Measurements from ENCODE around the gene SEC16A.

SEC16A gene

DNA sequence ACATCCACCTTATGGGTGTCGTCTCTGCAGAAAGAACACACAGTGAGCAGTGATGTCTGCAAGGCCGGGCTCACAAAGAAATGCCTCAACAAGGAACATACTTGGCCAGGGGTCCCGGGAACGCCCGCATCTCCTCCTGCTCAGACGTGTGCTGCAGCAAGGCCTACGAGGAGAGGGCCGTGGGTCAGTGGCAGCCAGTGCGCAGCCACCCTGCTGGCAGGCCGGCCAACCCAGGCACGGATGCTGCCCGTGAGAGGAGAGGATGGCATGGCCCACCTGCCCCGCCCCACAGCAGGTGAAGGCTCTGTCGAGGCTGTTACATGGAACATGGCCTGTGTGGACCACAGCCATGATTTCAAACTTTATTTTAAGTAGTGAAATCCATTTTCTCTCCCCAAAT, 19.3 kb downstream of the SEC16A start:
- no peak for DNase-seq (ENCODE audit: low read depth, low spot score)

- DNase-seq (ENCODE audit: low read depth, low spot score) = no peak
These were observed 20.2 kb downstream of the SEC16A start for GRCh38 chr9:136462664-136463063.

DNA sequence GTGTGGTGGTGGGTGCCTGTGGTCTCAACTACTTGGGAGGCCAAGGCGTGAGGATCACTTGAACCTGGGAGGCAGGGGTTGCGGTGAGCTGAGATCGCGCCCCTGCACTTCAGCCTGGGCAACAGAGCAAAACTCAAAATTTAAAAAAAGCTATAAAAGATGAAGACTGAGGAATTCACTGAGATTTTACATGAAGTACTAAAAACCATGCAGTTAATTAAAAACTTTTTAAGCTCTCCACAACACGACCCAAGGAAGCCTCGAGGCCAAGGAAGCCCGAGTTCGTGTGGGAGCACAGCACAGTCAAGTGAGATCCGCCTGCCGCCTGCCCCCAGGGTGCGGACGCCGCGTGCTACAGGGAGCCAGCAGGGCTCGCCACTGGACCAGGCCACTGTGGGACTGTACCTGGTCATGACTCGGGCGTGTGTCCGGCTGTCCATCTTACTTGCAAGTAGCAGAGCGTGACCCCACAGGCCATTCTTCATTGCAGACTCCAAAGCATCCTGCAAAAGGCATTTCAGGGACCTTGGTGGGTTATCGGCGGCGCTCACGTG, 22.0 kb downstream of the SEC16A start:
- DNase-seq (ENCODE audit: low read depth, low spot score) = no peak

DNA sequence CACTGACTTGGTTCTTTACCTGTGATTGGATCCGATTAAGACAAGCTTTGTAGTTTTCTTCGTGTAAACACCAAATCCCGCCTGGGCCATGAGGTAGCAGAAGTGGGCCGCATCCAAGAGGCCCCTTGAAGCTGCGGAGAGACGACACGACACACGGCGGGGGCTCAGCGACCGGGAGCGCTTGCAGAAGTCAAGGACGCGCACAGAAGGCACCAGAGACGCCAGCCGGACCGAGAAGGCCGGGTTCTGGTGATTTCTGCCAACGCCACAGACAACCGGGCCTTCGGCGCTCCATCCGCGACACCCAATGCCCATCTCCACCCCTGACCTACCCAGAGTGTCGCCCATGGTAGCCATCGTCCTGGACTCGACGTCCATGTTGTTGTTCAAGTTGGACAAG, 23.4 kb downstream of the SEC16A start:
- DNase-seq (ENCODE audit: low read depth, low spot score) = no peak

DNA sequence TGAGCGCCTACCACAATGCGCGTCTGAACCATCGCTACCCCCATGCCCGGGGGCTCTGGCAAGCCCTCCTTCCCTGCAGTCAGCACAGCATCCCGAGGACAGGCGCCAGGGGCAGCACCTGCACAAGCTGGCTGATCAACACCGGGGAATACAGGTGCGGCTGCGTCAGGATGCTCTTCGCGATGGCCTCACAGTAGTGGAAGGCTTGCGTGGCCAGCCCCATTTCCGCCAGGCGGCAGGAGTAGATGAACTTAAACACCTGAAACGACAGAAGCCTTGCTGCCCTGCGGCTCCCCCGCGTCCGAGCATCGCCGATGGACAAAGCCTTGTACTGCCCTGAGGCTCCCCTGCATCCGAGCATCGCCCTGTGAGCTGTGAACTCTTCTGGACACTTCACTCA, 25.5 kb downstream of the SEC16A start:
- DNase-seq (ENCODE audit: low read depth, low spot score) = no peak

DNA sequence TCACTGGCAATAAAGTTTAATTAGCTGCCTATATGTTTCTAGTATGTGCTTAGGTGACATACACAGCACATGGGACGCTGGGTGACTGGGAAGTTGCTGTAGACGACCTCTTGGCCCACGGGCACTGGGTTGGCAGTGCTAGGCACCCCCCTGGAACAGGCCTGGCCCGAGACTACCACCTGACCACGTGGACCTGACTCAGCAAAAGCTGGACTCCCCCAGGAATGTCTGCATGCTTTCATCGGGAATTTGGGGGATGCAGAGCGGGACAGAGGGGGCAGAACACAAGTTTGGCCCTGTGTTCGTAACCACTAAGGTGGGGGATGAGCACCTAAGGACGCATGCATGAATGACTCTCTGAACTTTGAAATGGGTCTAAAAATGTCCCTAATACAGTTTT, 26.6 kb downstream of the SEC16A start:
- DNase-seq (ENCODE audit: low read depth, low spot score) = no peak

GRCh38 chr9:136455043-136456002, 27.5 kb downstream of the SEC16A start:
- no peak for DNase-seq (ENCODE audit: low read depth, low spot score)

DNA sequence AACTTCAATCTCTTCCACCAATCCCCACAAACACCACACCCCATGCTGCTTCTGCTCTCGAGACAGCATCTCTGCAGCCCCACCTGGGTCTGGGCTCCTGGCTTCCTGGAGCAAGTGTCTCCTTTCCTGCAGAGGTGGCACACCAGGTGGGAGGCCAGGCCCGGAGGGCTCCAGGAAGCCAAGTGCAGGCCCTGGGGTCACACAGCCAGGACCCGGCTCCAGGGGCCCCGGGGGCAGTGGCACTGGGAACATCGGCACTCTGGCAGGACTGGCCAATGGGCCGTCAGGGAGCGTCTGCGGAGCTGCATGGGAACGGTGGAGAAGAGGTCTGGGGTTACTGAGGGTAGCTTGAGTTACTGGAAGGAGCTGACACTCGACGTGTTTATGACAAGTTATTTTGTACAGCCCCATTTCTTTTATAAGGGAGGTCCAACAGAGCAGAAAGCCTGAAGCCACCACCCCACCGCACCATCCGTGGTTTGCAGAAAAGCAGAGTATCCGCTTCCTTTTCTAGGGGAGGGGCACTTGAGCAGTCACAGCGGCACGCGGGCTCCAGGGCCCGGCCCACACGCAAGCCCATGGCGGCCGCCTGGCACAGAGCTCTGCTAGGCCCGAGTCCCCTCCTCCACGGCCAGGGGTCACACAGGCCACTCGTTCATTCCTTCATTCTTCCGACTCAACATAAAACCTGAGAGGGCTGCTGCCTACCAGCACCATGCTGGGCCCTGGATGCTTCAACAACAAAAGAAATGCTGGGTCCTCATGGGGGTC, 28.6 kb downstream of the SEC16A start:
- no peak for DNase-seq (ENCODE audit: low read depth, low spot score)

DNA sequence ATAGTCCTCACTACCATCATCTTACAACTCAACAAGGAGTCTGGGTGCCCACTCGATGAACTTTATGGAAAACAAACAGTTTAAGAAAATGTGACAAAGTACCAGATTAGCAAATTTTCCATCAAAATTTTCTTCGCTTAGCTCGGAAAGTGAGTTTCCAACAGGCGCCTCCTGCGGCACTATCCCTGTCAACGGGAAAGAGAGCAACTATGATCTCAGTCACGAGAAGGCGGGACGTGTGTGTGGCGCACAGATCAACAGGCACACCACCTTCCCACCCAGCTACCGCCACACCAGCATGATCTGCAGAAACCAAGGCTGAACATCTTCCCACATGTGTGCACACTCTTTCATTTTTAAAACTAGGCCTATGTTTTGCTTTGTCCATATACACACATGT, 29.5 kb downstream of the SEC16A start:
- no peak for DNase-seq (ENCODE audit: low read depth, low spot score)

- DNase-seq (ENCODE audit: low read depth, low spot score) = no peak
These were observed 31.5 kb downstream of the SEC16A start for GRCh38 chr9:136451221-136451877.

DNA sequence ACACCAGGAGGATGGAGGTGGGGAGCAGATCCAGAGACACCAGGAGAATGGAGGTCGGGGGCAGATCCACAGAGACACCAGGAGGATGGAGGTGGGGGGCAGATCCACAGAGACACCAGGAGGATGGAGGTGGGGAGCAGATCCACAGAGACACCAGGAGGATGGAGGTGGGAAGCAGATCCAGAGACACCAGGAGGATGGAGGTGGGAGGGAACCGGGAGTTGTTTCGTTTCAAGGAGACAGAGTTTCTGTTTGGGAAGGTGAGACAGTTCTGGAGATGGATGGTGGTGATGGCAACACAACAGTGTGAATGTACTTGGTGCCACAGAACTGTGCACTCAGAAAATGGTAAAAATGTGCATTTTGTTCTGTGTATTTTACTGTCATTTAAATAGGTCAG, 34.2 kb downstream of the SEC16A start:
- no peak for DNase-seq (ENCODE audit: low read depth, low spot score)

DNA sequence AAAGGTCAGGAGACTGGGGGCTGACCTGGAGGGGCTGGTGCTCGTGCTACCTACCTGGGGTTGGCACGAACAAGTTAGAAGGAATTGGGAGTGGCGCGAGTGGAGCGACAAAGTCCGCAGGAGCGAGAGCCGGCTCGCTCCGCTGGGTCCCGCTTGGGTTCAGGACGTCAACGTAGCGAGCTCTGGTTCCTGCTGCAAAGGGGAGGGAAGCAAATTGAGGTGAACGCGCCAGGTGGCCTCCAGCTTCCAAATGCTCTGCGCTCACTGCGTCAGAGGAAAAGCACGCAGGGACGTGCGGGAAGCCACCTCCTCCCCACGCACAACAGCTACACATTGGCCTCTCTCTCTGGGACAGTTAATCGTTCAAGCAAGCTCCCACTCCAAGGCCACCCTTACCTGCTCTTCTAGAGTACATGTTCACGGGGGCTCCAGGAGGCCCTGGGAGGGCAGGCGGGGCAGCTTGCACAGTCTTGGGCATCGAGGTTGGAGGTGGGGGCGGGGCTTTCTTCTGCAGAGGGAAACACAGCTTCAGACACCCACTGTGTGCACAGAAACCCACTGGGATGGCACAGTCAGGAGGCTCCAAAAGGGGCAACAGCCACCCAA, 35.6 kb downstream of the SEC16A start:
- no peak for DNase-seq (ENCODE audit: low read depth, low spot score)

GRCh38 chr9:136445799-136446198, 37.0 kb downstream of the SEC16A start:
- DNase-seq (ENCODE audit: low read depth, low spot score) = no peak

GRCh38 chr9:136444102-136444501, 38.7 kb downstream of the SEC16A start:
- no peak for DNase-seq (ENCODE audit: low read depth, low spot score)

GRCh38 chr9:136443687-136444086, 39.2 kb downstream of the SEC16A start:
- no peak for DNase-seq (ENCODE audit: low read depth, low spot score)

- DNase-seq (ENCODE audit: low read depth, low spot score) = no peak
These were observed 39.8 kb downstream of the SEC16A start for GRCh38 chr9:136443087-136443486.

DNA sequence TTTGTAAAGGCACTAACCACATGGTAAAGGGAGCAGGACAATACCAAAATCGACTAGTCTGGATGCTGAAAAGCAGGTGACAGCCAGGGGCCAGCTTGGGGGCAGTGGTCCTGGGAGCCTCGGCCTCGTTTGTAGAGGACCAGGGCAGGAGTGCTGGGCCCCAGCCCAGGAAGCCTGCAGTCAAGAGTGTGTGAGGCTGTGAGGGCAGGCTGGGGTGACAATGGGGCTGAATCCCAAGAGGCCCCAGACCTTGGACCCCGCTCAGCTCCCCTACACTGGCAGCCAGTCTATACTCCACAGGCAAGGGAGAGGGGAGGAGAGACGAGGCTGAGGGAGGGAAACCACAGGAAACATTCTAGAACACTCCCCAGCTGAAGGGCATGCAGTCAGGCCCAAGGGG, 40.6 kb downstream of the SEC16A start:
- DNase-seq (ENCODE audit: low read depth, low spot score) = no peak

- no peak for DNase-seq (ENCODE audit: low read depth, low spot score)
These were observed 41.1 kb downstream of the SEC16A start for GRCh38 chr9:136441681-136442245.

DNA sequence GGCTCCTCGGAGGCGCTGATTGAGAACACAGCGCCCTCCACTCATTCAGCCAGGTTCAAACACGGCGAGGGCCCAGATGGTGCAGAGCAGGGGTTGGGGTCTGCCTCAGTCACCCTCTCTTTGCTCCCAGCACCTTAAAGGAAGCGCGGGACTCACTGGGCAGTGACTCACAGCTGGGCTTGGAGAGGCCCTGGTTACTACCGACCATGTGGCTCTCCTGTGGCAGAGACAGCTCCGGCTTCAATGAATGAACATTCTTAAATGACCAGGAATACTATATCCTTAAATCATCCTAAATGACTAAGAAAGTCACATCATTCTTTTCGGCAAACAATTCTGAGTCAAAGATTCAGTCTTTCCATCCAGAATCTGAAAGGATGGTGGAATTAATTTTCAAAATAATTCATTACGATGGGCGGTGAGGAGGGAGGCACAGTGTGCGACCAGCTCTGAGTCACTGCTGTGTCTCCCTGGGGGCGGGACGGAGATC, 41.6 kb downstream of the SEC16A start:
- DNase-seq (ENCODE audit: low read depth, low spot score) = no peak

- DNase-seq (ENCODE audit: low read depth, low spot score) = peak; percentile 63
These were observed 43.1 kb downstream of the SEC16A start, which contains the start of gene INPP5E for GRCh38 chr9:136439481-136440408. Gene INPP5E (minus strand): TSS chr9:136439845. CDS start chr9:136439419, 426 bp downstream.
